CD4-positive, alpha-beta T cell (primary cell): ENCODE measurements around the gene STX17. TPM values are rescaled to one million over a fixed set of nuclear protein-coding genes. Genes with fewer than 3 reads are reported as not detected.

Source experiments
- ATAC-seq: fragments of 200-7000 bp; cut with Tn5 transposase; one replicate; pipeline ENCODE4 v1.10.0; 2022; ENCODE audit warnings: mild to moderate bottlenecking; ENCODE audit not compliant: poor library complexity
- CTCF ChIA-PET: fragments of 350-600 bp; sonication (Branson Sonifier 250); formaldehyde crosslinking; loops from one replicate; lab custom pipeline; 2021; ENCODE audit warnings: antibody characterized with exemption, inconsistent platforms; lab: Charles Lee
- POLR2A ChIA-PET: fragments of 350-600 bp; sonication (Branson Sonifier 250); formaldehyde crosslinking; loops from one replicate; lab custom pipeline; 2021; ENCODE audit warnings: antibody characterized with exemption, inconsistent platforms; lab: Charles Lee
- DNase-seq, 14 experiments: peaks; one replicate each; pipeline ENCODE4 v3.0.0-alpha.2; 2013 to 2020; ENCODE audit warnings: mixed read lengths in 2 of 14
- H3K27ac ChIP-seq, 2 donors: one replicate each; pipeline versions ENCODE4 v1.5.1 to v1.7.0; 2013; ENCODE audit warnings: low read length in 2 of 2, low read depth in 1 of 2, mild to moderate bottlenecking in 1 of 2
- H3K27me3 ChIP-seq, 2 experiments: 1 replicate in 1 of 2; 2 replicates in 1 of 2; pipeline versions ENCODE4 v1.6.1 to v1.7.0; 2013; ENCODE audit warnings: low read length in 2 of 2, control low read depth in 1 of 2, mild to moderate bottlenecking in 1 of 2, moderate library complexity in 1 of 2; ENCODE audit not compliant: insufficient read depth in 2 of 2, control insufficient read depth in 1 of 2
- H3K36me3 ChIP-seq: one replicate; pipeline ENCODE4 v1.6.1; 2013; ENCODE audit warnings: low read length, control low read depth; ENCODE audit not compliant: insufficient read depth
- H3K4me1 ChIP-seq: one replicate; pipeline ENCODE4 v1.6.1; 2013; ENCODE audit warnings: low read length, control low read depth; ENCODE audit not compliant: insufficient read depth
- H3K4me3 ChIP-seq: one replicate; pipeline ENCODE4 v1.5.1; 2013; ENCODE audit warnings: mild to moderate bottlenecking, low read length, moderate library complexity
- H3K9me3 ChIP-seq, 2 experiments: 1 replicate in 1 of 2; 2 replicates in 1 of 2; pipeline versions ENCODE4 v1.6.1 to v1.7.0; 2013; ENCODE audit warnings: low read length in 2 of 2, mild to moderate bottlenecking in 2 of 2, control low read depth in 1 of 2, moderate library complexity in 1 of 2; ENCODE audit not compliant: control insufficient read depth in 1 of 2, insufficient read depth in 1 of 2
- H3K27ac Mint-ChIP-seq: one replicate; pipeline ENCODE4 v1.8.0; 2020; ENCODE audit warnings: mixed read lengths
- H3K27me3 Mint-ChIP-seq: one replicate; pipeline ENCODE4 v1.8.0; 2021; ENCODE audit warnings: mixed read lengths
- H3K36me3 Mint-ChIP-seq: one replicate; pipeline ENCODE4 v1.8.0; 2021; ENCODE audit warnings: low read depth, mixed read lengths
- H3K4me1 Mint-ChIP-seq: one replicate; pipeline ENCODE4 v1.8.0; 2021; ENCODE audit warnings: low read depth, mixed read lengths
- H3K4me3 Mint-ChIP-seq: one replicate; pipeline ENCODE4 v1.8.0; 2020; ENCODE audit warnings: mild to moderate bottlenecking, mixed read lengths
- H3K9me3 Mint-ChIP-seq: one replicate; pipeline ENCODE4 v1.8.0; 2020; ENCODE audit warnings: mixed read lengths
- CTCF ChIP-seq: fragments of 200-600 bp; IDR thresholded peaks from one replicate; pipeline ENCODE4 v1.8.0; 2022; ENCODE audit warnings: antibody characterized with exemption, mild to moderate bottlenecking
- intact Hi-C, 2 experiments: fragments of 100-400 bp; cut with DNase I in 1 of 2; cut with micrococcal nuclease in 1 of 2; formaldehyde crosslinking; loops; one replicate each; pipeline versions ENCODE4 v1.15.1 to v1.9.0; 2023 to 2025; cut with DNase I, micrococcal nuclease
- total RNA-seq, 174 experiments: library from RNA in 2 of 174; stranded (reverse) in 2 of 174; gene quantifications; one replicate each; pipeline ENCODE4 v1.2.3 and lab custom pipeline; 2021 to 2026

Gene STX17
- total RNA-seq, 2 experiments from 2014 or later = 29.3 to 31.3 TPM

GRCh38 chr9:99859243-99859980 lies 47.0 kb upstream of the STX17 start:
- H3K36me3 Mint-ChIP-seq = no peaks in the 10 kb centered on the region
- no peak for TF ChIP-seq CTCF
- H3K4me1 ChIP-seq = no peaks in the 10 kb centered on the region
- CTCF ChIA-PET = interaction anchor here (1.0 to 1.6 kb wide), 2 partner anchors 24 to 34 kb away, joined by 3 to 6 read pairs; no protein-coding TSS in a partner anchor
- H3K27me3 Mint-ChIP-seq = no peaks in the 10 kb centered on the region
- no peaks in the 10 kb centered on the region for H3K27me3 ChIP-seq
- no peak for ATAC-seq
- H3K4me1 Mint-ChIP-seq = no peaks in the 10 kb centered on the region
- H3K27ac Mint-ChIP-seq = no peak overlapping the region
- no peaks in the 10 kb centered on the region for H3K9me3 ChIP-seq
- no peak overlapping the region for H3K4me3 ChIP-seq
- no peaks in the 10 kb centered on the region for H3K36me3 ChIP-seq
- POLR2A ChIA-PET = interaction anchor here (0.6 kb wide), 1 partner anchor 429 kb away, joined by 3 read pairs; no protein-coding TSS in a partner anchor
- H3K9me3 Mint-ChIP-seq = peaks cover 2% of the 10 kb centered on the region
- intact Hi-C loops = loop anchor here in 1 of 2 experiments (2.0 kb wide), 1 partner anchor 13 kb away; no protein-coding TSS in a partner anchor
- DNase-seq = no peak
- H3K27ac ChIP-seq = no peak overlapping the region
- H3K4me3 Mint-ChIP-seq = no peak overlapping the region

- Histone ChIP-seq H3K27me3 (no peaks in the 10 kb centered on the region), H3K9me3 (no peaks in the 10 kb centered on the region), H3K27ac (no peak overlapping the region), H3K36me3 (no peaks in the 10 kb centered on the region), H3K4me1 (no peaks in the 10 kb centered on the region), H3K4me3 (no peak overlapping the region)
- no peaks in the 10 kb centered on the region for H3K27me3 Mint-ChIP-seq
- no peak for TF ChIP-seq CTCF
- no peak overlapping the region for H3K4me3 Mint-ChIP-seq
- no peak overlapping the region for H3K27ac Mint-ChIP-seq
- intact Hi-C loops = no loop called here
- H3K36me3 Mint-ChIP-seq = no peaks in the 10 kb centered on the region
- ATAC-seq (no peak), DNase-seq (no peak)
- H3K4me1 Mint-ChIP-seq = no peaks in the 10 kb centered on the region
- ChIA-PET POLR2A (interaction anchor here (0.6 kb wide), 1 partner anchor 428 kb away, joined by 3 read pairs; no protein-coding TSS in a partner anchor), CTCF (interaction anchor here (0.9 kb wide), 1 partner anchor 36 kb away, joined by 3 read pairs; no protein-coding TSS in a partner anchor)
- no peaks in the 10 kb centered on the region for H3K9me3 Mint-ChIP-seq
These were observed 46.2 kb upstream of the STX17 start for GRCh38 chr9:99860266-99860665.

GRCh38 chr9:99863955-99864354 lies 42.5 kb upstream of the STX17 start:
- Mint-ChIP-seq H3K4me3 (no peak overlapping the region), H3K27ac (no peak overlapping the region), H3K36me3 (no peaks in the 10 kb centered on the region), H3K4me1 (no peaks in the 10 kb centered on the region), H3K27me3 (no peaks in the 10 kb centered on the region), H3K9me3 (no peaks in the 10 kb centered on the region)
- ChIA-PET CTCF (interaction anchor here (1.1 kb wide), 1 partner anchor 18 kb away, joined by 4 read pairs; no protein-coding TSS in a partner anchor), POLR2A (no interaction called here)
- H3K27ac ChIP-seq = no peak overlapping the region
- H3K9me3 ChIP-seq = no peaks in the 10 kb centered on the region
- intact Hi-C loops = no loop called here
- H3K4me1 ChIP-seq = no peaks in the 10 kb centered on the region
- H3K36me3 ChIP-seq = no peaks in the 10 kb centered on the region
- DNase-seq (no peak), ATAC-seq (no peak)
- TF ChIP-seq CTCF = no peak
- H3K27me3 ChIP-seq = no peaks in the 10 kb centered on the region
- no peak overlapping the region for H3K4me3 ChIP-seq
